SK-MEL-5 (cell line): ENCODE measurements around the gene ENOX2. TPM values are rescaled to one million over a fixed set of nuclear protein-coding genes. Genes with fewer than 3 reads are reported as not detected.

ENCODE experiments used
- DNase-seq: peaks from one replicate; pipeline ENCODE4 v3.0.0-alpha.2; 2016; ENCODE audit warnings: low read depth, low spot score
- in situ Hi-C: cut with HindIII; loops from 2 replicates; pipeline ENCODE4 v1.10.0; 2016; ENCODE audit warnings: low sequenced_read_pairs, high pct_unique_total_duplicates, low pct_unique_long_range_greater_than_20kb
- total RNA-seq: library from RNA; depleted of rRNA; stranded (reverse); fragments of >200 nt; shearing (Covaris generic); gene quantifications from 2 replicates; pipeline ENCODE4 v1.2.3, GENCODE V29; 2014

Gene ENOX2
- total RNA-seq, 1 experiment from 2014 or later = 28.8 TPM

- DNase-seq = no peak
- in situ Hi-C loops = no loop called here
Measured at GRCh38 chrX:130636277-130636676, 266.7 kb downstream of the ENOX2 start.

GRCh38 chrX:130631011-130631410 is 272.0 kb downstream of the ENOX2 start:
- in situ Hi-C loops = no loop called here
- DNase-seq = no peak

GRCh38 chrX:130628516-130628915 is 274.5 kb downstream of the ENOX2 start:
- peak; percentile 13 for DNase-seq
- in situ Hi-C loops = no loop called here

- in situ Hi-C loops = no loop called here
- no peak for DNase-seq
Measured at GRCh38 chrX:130626521-130626920, 276.5 kb downstream of the ENOX2 start.

GRCh38 chrX:130625386-130625785 is 277.6 kb downstream of the ENOX2 start:
- no peak for DNase-seq
- in situ Hi-C loops = no loop called here

GRCh38 chrX:130623518-130623917 is 279.5 kb downstream of the ENOX2 start:
- in situ Hi-C loops = no loop called here

GRCh38 chrX:130615941-130616340 is 287.1 kb downstream of the ENOX2 start:
- no peak for DNase-seq
- in situ Hi-C loops = no loop called here

More at GRCh38 chrX:130623518-130623917, 279.5 kb downstream of the ENOX2 start:
- DNase-seq = no peak

GRCh38 chrX:130607431-130607830 is 295.6 kb downstream of the ENOX2 start:
- DNase-seq = no peak
- in situ Hi-C loops = no loop called here

- in situ Hi-C loops = no loop called here
- DNase-seq = no peak
Measured at GRCh38 chrX:130606425-130606824, 296.6 kb downstream of the ENOX2 start.

GRCh38 chrX:130604882-130605281 is 298.1 kb downstream of the ENOX2 start:
- DNase-seq = no peak
- in situ Hi-C loops = no loop called here

GRCh38 chrX:130594453-130594916 is 308.5 kb downstream of the ENOX2 start:
- in situ Hi-C loops = no loop called here
- peak; percentile 92 for DNase-seq

GRCh38 chrX:130593911-130594310 is 309.1 kb downstream of the ENOX2 start:
- no peak for DNase-seq
- in situ Hi-C loops = no loop called here

GRCh38 chrX:130592204-130592603 is 310.8 kb downstream of the ENOX2 start:
- in situ Hi-C loops = no loop called here
- DNase-seq = no peak

GRCh38 chrX:130578906-130579305 is 324.1 kb downstream of the ENOX2 start:
- DNase-seq = no peak
- in situ Hi-C loops = no loop called here

- in situ Hi-C loops = no loop called here
Measured at GRCh38 chrX:130577431-130577830, 325.6 kb downstream of the ENOX2 start.

GRCh38 chrX:130575831-130576389 is 327.1 kb downstream of the ENOX2 start:
- peak; percentile 64 for DNase-seq
- in situ Hi-C loops = no loop called here

More at GRCh38 chrX:130577431-130577830, 325.6 kb downstream of the ENOX2 start:
- DNase-seq = peak; percentile 74
